Omental fat pad (tissue), 4 donors: ENCODE data around the gene VSIG10. TPM values are rescaled to one million over a fixed set of nuclear protein-coding genes. Genes with fewer than 3 reads are reported as not detected.

Experiments
- ATAC-seq: fragments of 150-250 bp; one replicate; pipeline ENCODE4 v1.9.1; 2016; ENCODE audit warnings: mild to moderate bottlenecking, moderate library complexity; ENCODE audit not compliant: low FRiP score
- DNase-seq: peaks from one replicate; pipeline ENCODE4 v3.0.0-alpha.2; 2019; ENCODE audit warnings: low spot score
- CTCF ChIP-seq, 3 donors: fragments of 450-650 bp; IDR thresholded peaks; one replicate each; pipeline ENCODE4 v1.5.1; 2016 to 2017; ENCODE audit warnings: antibody characterized with exemption in 3 of 3, mild to moderate bottlenecking in 3 of 3, moderate library complexity in 2 of 3
- small RNA-seq: library from RNA; depleted of rRNA; stranded (forward); fragments of <200 nt; gene quantifications from one replicate; pipeline ENCODE3, GENCODE V24; 2016
- total RNA-seq, 4 donors: library from RNA; depleted of rRNA; stranded (reverse); fragments of >200 nt; gene quantifications; one replicate each; pipeline ENCODE4 v1.1.0, GENCODE V29; 2016

Gene VSIG10
- total RNA-seq, 4 donors from 2014 or later = 16.2 to 73.9 (median 28.0) TPM

GRCh38 chr12:118020036-118020435, 83.8 kb downstream of the VSIG10 start:
- TF ChIP-seq CTCF (IDR thresholded peaks at IDR 0.05) = no peak
- DNase-seq (no peak), ATAC-seq (no peak)

GRCh38 chr12:118017926-118018325, 85.9 kb downstream of the VSIG10 start:
- no peak for ATAC-seq
- TF ChIP-seq CTCF (IDR thresholded peaks at IDR 0.05) = no peak
- DNase-seq = no peak

- ATAC-seq (peak; percentile 99), DNase-seq (peak; percentile 99)
- no peak for TF ChIP-seq CTCF (IDR thresholded peaks at IDR 0.05)
Observed at GRCh38 chr12:118016424-118017264, 87.2 kb downstream of the VSIG10 start, which contains the start of gene RFC5. Gene RFC5 (plus strand): TSS chr12:118016703. CDS start chr12:118016828, 125 bp downstream.

- TF ChIP-seq CTCF (IDR thresholded peaks at IDR 0.05) = no peak
- DNase-seq (no peak), ATAC-seq (no peak)
Observed at GRCh38 chr12:118015944-118016343, 87.9 kb downstream of the VSIG10 start.

- ATAC-seq = no peak
Observed at GRCh38 chr12:118015306-118015705, 88.5 kb downstream of the VSIG10 start.

More at GRCh38 chr12:118015306-118015705, 88.5 kb downstream of the VSIG10 start:
- no peak for TF ChIP-seq CTCF (IDR thresholded peaks at IDR 0.05)
- DNase-seq = no peak

Small RNA genes within 50 kb of the gene (small RNA-seq; reads per million reads assigned to genes)
- not detected for gene AC131159.1

Other genes with a start within 250 kb of the VSIG10 start
- under 1 TPM in 3 of 4 donors, not detected in 1; under 0.01 to 0.16 (median under 0.01) TPM for gene KSR2, start 135.0 kb downstream of the VSIG10 start, total RNA-seq
- gene RFC5, start 87.3 kb downstream of the VSIG10 start, total RNA-seq = 10 to 100 TPM in 1 of 4 donors, 1 to 10 TPM in 3; 4.7 to 14.8 (median 6.4) TPM
- 10 to 100 TPM; 41.1 to 87.8 (median 65.3) TPM for gene WSB2, start 42.8 kb downstream of the VSIG10 start, total RNA-seq
- gene PEBP1, start 32.1 kb upstream of the VSIG10 start, total RNA-seq = 100 to 1,000 TPM; 239 to 445 (median 292) TPM